Islet of Langerhans (tissue), 1 donor: Measurements from ENCODE around the gene HDHD3.

Source experiments
- FAIRE-seq: peaks from one replicate; lab custom pipeline; 2011; peaks lifted over from hg19 to GRCh38; lab: Jason Lieb, UNC

Gene HDHD3

DNA sequence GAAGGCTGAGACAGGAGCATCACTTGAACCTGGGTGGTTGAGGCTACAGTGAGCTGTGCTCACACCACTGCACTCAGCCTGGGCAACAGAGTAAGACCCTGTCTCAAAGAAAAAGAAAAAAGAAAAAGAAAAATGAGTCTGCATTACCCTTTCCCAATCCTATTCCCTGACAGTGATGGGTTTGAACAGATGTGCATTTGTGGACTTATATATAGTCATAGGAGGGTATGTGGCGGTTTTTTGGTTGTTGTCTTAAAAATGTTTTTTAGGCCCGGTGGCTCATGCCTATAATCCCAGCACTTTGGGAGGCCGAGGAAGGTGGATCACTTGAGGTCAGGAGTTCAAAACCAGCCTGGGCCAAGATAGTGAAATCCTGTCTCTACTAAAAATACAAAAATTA is 13.4 kb downstream of the HDHD3 start:
- FAIRE-seq, result no peak

DNA sequence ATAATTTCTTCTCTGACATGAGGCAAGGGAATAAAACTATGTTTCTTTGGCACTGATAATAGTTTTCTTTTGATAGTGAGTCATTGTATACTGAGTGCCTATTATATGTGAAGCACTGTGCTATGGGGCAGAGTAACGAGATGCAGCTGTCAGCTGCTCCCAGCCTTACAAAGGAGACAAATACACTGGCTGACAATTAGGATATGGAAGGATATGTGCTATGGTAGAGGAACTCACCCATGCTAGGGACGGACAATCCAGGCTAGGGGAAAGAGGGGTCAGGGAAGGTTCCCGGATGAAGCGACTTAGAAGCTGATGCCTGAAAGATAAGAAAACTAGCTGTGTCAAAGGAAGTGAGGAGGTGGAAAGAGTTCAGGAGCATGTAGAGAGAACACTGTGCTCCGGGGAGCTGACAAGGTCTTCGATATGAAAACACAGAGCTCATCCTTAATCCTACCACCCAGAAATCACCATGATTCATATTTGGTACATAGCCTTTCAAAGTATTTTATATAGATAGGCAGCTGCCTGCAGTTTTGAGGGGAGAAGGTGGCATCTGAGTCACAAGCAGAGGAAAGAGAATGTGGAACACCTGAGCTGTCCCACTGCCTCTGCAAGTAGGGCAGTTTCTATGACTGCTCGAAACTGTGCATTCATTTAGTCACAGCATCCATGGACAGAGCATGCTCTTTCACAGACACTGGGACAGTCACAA is 15.3 kb downstream of the HDHD3 start:
- no peak for FAIRE-seq

DNA sequence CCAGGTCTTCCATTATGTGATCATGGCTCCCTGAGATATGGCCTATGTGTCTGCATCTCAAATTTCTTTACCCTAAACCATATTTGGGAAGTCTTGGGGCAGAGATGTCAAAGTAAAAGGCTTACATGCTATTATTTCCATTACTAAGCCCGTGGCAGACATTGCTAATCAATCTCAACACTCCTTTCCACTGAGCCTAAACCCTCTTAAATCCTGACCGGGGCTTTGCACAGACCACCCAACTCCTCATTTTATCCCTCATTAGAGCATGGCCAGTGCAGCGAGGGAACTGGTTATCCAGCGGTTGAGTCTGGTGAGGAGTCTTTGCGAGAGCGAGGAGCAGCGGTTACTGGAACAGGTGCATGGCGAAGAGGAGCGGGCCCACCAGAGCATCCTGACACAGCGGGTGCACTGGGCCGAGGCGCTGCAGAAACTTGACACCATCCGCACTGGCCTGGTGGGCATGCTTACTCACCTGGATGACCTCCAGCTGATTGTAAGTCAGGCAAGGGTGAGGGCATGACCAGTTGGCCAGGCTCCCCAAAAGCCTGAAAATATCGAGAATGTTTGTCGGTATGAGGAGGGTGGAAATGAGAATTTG is 16.4 kb downstream of the HDHD3 start:
- FAIRE-seq, result no peak

DNA sequence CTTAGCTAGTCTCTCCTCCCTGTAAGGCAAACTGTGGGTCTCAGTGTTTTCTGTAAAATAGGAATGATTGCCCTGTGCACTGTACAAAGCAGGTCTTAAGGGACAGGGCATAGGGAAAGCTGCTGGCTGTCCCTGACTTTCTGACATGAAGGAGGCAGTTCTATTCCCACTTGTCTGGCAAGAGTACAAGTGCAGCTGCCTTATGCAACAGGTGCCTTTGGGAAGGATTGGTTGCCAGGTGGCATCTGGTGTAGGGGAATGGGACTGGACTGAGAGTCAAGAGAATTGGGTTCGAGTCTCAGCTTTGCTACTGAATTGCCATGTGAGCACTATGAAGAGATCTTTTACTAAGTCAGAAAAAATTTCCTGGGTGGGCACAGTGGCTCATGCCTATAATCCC is 17.4 kb downstream of the HDHD3 start:
- FAIRE-seq, result no peak

DNA sequence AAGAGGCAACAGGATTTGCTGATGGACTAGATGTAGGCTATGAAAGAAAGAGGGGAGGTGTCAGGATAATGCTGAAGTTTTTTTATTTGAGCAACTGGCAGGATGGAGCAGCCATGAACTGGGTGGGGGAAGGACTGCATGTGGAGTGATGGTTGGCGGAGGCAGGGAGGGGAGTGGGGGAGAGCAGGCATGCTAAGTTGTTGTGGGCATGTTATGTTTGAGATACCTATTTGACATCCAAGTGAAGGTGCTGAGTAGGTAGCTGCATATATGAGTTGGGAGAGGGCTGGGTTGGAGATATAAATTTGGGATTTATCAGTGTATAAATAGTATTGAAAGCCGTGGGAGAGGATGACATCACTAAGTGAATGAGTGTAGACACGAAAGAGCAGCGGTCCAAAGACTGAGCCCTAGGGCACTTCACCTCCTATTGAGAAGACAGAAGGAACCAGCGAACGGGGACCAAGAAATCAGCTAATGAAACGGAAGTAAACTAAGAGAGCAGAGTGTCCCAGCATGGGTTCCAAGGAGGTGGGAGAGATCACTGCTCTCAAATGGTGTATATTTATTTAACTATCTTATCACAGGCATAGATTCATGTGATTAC is 20.0 kb downstream of the HDHD3 start:
- FAIRE-seq, result no peak

DNA sequence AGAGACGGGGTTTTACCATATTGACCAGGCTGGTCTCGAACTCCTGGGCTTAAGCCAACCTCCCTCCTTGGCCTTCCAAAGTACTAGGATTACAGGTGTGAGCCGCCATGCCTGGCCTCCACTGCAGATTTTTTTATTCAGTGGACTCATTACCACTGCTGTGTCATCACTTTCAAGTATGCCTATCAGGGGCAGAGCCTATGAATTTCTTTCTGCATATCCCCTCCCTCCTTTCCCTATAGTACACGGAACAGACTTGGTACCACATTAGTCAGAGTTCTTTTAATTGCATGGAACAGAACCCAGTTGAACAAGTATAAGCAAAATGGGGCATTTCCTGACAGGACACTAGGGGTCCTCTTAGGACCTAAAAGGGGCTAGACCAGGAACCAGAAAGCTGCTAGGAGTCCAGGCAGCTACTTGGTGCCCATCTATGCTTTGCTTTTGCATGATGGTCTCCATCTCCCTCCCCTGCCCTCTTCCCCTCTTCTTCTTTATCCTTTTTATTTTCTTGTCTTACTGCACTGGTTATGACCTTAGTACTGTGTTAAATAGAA is 21.7 kb downstream of the HDHD3 start:
- FAIRE-seq, result no peak

DNA sequence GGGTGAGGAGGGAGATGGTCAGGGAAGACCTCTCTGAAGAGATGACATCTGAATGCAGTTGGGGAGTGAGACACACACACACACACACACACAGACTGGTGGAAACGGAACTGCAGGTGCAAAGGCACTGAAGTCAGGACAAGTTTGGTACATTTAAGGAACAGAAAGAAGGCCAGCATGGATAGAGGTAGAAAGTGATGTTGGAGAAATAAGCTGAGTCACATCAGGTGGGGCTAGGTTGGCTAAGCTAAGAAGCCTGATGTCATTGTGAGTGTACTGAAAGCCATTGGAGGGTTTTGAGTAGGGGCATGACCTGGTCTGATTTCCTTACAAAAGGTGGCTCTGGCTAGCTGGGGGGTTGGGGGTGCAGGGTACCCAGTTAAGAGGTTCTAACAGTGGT is 24.4 kb downstream of the HDHD3 start:
- FAIRE-seq, result no peak

DNA sequence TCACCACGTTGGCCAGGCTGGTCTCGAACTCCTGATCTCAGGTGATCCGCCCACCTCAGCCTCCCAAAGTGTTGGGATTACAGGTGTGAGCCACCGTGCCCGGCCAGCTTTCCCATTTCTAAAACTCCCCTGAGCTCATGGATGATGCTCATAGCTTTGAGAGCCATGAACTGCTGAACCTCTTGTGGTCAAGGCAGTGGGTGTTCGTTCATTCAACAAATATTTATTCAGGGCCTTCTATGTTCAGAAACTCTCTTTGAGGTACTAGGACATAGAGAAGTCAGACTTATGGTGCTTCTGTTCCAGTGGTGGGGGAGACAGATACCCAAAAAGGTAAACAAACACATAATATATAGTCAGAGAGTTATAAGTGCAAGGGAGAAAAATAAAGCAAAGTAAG is 24.8 kb downstream of the HDHD3 start:
- FAIRE-seq, result no peak

DNA sequence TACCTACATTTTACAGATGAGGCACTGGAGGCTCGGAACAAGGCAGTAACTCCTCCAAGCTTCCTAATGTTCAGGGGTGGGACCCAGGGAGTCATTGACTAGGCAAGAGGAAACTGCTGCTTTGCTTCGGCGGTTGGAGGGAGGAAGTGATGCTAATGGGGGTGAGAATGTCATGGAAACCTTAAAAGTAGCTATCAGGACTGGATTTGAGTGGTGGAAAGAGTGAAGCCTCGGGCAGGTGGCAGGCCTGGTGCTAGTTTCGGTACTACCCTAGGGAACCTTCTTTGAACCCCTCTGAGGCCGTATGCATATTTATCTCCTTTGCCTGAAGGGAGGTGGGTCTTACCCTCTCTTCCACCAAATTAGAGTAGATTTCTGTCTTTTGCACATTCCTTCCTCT is 25.8 kb downstream of the HDHD3 start:
- no peak for FAIRE-seq

DNA sequence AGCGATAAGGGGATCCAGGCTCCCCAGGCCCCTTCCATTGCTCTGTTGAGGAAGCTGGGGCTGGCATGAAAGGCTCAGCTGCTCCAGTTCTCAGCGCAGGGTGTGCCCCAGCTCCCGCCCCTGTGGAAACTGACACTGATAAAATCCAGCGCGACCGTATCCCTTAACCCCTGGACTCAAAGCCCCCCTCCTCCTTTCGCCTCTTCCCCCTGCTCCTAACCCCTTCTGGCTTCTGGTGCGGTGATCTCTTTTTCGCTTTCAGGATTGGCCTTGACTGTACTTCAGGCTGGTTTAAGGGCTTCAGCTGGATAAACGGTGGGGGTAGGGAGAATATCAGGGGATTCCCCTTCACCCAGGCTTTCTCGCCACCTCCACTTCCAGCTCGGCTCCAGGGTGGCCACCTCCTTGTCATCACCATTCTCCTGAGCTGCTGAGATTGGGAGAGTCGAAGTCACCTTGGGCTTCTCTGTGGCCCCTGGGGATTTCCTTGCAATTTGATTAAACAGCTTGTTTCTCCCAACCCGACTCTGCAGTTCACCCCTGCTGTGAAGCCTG is 26.6 kb downstream of the HDHD3 start:
- FAIRE-seq, result no peak

DNA sequence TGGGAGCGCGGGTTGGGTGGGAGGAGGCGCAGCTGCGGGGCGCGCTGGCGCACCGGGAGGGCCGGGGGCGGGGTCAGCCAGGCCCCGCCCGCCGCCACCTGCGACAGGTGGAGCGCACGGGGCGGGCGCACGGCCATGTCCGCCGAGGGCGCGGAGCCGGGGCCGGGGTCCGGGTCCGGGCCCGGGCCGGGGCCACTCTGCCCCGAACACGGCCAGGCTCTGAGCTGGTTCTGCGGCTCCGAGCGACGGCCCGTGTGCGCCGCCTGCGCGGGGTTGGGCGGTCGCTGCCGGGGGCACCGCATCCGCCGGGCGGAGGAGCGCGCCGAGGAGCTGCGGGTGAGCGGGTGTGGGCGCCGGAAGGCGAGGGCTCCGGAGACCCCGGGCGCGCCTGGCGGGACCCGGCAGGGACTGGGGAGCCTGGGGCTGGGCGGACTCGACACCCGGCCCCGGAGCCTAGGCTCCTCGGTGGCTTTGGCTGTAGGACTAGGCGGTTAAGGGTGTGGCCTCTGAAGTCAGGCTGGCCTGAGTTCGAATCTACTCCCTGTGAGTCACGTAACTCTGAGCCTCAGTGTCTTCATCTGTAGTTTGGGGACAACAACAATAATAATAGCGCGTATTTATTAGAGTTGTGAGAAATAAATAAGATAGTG is 27.2 kb downstream of the HDHD3 start, which contains the start of gene BSPRY:
TSS of gene BSPRY (plus strand) at position 97 of the 650 bp plus-strand sequence. CDS start at position 136, 39 bp downstream.
- no peak for FAIRE-seq

DNA sequence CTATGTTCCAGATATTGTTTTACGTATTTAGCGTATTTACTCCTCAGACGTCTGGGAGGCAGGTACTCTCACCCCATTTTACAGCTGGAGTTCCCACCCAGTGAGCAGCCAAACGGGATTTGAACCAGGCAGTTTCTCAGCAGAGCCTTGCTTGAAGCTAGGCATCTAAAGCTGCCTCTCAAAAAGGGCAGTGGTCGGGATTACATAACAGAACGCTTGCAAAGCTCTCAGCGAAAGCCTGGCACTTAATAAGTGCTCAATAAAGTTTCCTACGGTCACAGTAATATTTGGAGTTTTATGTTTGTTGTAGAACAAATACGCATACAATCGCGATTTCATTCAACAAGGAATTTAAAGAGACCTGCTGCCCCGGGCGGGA is 27.7 kb downstream of the HDHD3 start:
- no peak for FAIRE-seq

DNA sequence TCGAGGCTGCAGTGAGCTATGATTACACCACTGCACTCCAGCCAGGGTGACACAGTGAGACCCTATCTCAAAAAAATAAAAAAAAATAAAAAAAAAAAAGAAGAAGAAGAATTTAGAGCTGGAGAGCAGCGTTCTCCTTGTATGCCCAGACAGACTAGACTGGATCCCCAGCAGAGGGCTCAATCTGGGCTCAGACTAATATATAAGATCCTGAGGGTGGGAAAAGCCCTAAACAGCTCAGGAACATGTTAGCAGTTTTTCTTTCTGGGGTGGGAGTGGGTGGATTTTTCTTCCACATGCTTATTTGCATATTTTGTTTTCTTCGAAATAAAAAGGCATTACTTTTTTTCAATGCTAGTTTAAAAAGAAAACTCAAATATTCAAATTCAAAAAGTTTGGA is 28.3 kb downstream of the HDHD3 start:
- peak; percentile 5 for FAIRE-seq

DNA sequence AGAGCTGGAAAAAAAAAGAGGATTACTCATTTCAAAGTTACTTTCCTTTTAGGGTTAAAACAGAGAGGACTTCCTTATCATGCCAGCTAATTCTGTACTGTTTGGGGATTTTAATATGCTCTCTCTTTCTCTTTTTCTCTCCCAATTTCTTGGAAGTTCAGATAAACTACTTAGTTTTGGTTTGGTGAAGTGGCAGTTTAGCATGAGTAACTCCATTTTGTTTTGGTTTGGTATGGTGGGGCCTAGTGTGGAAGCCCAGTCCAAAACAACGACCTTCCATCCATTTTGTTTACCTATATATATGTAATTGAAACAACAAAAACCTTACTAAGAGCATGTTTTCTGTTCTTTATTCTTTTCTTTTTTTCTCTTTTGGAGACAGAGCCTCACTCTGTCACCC is 31.1 kb downstream of the HDHD3 start:
- no peak for FAIRE-seq

DNA sequence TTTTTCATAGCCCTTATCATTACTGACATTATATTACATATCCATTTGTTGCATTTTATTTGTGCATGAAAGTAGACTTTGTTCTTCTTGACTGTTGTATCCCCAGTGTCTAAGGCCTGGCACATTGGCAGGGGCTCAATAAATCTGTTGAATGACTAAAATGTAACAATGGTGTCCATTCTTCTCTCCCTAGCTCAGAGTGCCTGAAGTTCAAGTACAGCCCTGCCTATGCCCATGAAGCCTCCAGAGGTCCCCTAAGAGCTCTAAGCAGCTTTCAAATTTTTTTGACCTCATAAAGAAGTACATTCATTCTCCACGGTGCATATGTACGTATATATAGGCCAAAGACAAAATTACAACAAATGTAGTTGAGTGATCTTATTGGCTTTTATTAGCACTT is 31.6 kb downstream of the HDHD3 start:
- FAIRE-seq, result no peak

DNA sequence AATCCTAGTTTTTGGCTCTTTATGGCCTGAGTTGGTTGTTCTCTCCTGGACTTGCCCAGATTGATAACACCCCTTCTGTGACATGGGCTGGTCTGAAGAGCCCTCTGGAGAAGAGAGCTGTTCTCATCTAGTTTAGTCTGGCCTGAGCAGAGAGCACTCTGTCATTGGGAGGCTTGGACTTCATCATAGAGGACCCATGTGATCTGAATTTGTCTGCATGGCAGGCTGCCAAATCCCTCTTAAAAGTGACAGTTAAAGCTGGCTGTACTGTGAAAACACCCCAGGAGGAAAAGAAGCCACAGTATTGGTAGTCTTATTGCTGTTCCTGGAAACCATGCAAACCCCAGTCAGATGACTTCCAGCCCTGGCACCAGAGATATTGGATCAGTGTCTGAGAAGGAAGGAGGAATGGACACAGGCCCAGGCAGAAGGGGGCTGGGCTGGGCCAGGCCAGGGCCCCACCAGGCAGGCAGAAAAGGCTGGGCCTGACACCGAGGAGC is 33.0 kb downstream of the HDHD3 start:
- FAIRE-seq, result no peak

DNA sequence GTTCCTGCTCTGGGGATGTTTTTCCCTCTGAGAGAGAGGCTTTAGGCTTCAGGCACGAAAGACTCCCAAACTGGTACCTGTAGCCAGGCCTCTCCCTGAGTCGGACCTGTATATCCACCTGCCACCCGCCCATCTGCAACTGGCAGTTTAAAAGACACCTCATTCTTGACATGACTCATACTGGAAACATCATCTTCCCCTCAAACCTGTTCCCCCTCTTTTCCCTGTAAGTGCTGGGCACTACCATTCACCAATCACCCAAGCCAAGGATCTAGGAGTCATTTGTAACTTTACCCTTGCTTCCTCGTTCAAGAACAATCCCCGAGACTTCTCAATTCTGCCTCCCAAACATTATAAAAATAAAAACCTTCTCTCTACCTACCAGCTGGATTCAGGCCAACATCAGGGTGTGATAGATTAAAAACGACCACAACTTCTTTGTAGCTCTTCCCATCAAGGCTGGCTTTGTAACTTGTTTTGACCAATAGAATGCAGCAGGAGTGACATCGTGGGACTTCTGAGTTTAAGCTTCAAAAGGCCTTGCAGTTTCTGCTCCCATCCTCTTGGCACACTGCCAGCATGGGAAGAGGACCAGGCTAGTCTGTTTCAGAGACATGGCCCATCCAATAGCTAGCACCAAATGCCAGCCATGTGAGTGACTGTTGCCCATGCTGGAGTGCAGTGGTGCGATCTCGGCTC is 34.9 kb downstream of the HDHD3 start:
- FAIRE-seq, result no peak

DNA sequence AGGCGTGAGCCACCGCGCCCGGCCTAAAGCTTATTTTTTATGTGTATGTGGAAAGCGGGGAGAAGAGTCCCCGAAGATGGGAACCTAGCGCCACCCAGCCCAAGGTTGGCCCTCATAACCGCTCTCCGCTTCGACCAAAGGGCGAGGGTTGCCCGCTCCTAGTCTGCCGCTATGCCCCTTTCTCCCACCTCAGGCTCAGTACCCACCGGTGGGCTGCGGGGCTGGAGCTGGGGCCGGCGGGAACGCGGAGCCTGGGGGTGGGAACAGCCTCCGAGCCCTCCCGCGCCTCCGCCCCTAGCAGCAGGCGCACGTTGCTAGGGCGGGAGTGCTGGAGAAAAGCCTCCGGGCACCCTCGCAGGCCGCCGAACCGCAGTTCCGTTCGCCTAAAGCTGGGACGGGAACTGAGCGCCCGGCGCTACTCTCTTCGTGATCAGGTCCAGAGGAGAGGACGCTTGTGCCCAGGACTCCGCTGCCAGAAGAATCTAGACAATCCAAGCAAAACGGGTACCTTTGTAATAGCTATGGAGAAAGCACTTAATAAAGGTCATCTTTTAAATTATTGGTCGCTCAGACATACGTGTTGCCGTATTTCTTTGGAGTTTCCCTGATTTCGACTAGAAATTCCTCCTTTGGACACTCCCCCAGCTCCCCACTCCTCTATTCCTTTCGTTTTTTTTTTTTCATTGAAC is 36.6 kb downstream of the HDHD3 start, which contains the start of gene WDR31:
TSS of gene WDR31 (minus strand) at position 265 of the 689 bp plus-strand sequence. CDS start 8,253 bp downstream, outside the sequence.
- FAIRE-seq, result no peak

DNA sequence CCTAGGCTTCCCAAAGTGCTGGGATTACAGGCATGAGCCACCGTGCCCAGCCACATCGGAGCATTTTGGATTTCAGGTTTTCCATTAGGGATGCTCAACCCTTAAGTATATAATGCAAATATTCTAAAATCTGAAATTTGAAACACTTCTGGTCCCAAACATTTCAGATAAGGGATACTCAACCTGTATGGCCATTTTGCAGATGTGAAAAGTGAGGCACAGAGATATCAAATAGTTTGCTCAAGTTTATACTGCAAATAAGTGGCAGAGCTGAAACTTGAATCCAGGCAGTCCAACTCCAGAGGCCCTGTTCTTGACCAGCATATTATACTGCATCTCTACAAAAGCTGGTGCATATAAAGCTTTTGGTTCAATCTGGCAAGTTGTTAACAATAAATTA is 39.1 kb downstream of the HDHD3 start:
- no peak for FAIRE-seq

DNA sequence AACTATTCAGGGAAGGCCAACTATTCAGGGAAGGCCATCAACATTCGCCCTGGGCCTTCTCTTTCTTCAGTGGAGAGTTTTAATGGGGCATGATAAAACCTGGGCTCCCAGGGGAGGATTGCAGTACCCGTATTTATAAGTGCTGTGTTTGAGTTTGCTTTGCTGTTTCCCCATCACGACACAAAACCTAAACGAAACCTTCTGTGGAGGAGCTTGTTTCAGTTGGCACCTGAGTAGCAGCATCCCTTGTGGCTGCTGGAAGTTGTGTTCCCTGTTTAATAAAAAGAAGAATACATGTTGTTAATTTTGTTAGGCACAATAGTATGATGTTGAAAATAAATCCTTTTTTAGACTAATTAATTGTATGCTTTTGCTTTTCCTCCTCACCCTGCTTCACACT is 45.0 kb downstream of the HDHD3 start:
- FAIRE-seq, result no peak
